Epithelial cell of proximal tubule (primary cell): ENCODE results near the gene TARBP1. TPM values are rescaled to one million over a fixed set of nuclear protein-coding genes. Genes with fewer than 3 reads are reported as not detected.

Source experiments
- DNase-seq: peaks from one replicate; pipeline ENCODE4 v3.0.0-alpha.2; 2011; ENCODE audit warnings: low read depth
- H3K4me3 ChIP-seq: 2 replicates; pipeline ENCODE4 v1.5.1; 2011; ENCODE audit warnings: low read depth, mild to moderate bottlenecking, low read length
- total RNA-seq: library from RNA; depleted of rRNA; stranded (reverse); fragments of >200 nt; gene quantifications from 2 replicates; pipeline ENCODE4 v1.2.3, GENCODE V29; 2015
- TF ChIP-seq, protein P1 (sequence below): conservative IDR thresholded peaks from 2 replicates; pipeline ENCODE4 v1.5.1; 2012; ENCODE audit warnings: low read depth, mild to moderate bottlenecking, low read length

TARBP1 gene
- total RNA-seq, 1 donor from 2014 or later: 31.2 TPM

DNA sequence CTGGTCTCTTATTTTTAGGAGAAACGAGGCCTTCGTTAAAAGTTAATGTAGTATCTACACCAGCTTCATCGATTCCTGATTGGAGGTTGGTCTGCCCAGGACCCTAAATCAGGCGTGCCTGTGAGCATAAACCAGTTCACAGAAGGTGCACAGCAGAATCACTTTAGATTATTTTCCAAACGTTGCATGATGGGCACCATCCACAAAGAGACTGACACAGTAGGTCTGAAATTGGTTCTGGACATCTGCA lies 256 bp upstream of the TARBP1 start:
- H3K4me3 ChIP-seq: peak overlapping the region; percentile 78
- DNase-seq: no peak
- TF ChIP-seq, protein P1, sequence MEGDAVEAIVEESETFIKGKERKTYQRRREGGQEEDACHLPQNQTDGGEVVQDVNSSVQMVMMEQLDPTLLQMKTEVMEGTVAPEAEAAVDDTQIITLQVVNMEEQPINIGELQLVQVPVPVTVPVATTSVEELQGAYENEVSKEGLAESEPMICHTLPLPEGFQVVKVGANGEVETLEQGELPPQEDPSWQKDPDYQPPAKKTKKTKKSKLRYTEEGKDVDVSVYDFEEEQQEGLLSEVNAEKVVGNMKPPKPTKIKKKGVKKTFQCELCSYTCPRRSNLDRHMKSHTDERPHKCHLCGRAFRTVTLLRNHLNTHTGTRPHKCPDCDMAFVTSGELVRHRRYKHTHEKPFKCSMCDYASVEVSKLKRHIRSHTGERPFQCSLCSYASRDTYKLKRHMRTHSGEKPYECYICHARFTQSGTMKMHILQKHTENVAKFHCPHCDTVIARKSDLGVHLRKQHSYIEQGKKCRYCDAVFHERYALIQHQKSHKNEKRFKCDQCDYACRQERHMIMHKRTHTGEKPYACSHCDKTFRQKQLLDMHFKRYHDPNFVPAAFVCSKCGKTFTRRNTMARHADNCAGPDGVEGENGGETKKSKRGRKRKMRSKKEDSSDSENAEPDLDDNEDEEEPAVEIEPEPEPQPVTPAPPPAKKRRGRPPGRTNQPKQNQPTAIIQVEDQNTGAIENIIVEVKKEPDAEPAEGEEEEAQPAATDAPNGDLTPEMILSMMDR: no peak

GRCh38 chr1:234478152-234478480 lies 863 bp downstream of the TARBP1 start:
- TF ChIP-seq, protein P1: no peak
- H3K4me3 ChIP-seq: peak overlapping the region; percentile 78
- DNase-seq: no peak

- TF ChIP-seq, protein P1: no peak
- DNase-seq: no peak
- H3K4me3 ChIP-seq: peak overlapping the region; percentile 78
These were observed 1.4 kb downstream of the TARBP1 start for GRCh38 chr1:234477386-234478151.

DNA sequence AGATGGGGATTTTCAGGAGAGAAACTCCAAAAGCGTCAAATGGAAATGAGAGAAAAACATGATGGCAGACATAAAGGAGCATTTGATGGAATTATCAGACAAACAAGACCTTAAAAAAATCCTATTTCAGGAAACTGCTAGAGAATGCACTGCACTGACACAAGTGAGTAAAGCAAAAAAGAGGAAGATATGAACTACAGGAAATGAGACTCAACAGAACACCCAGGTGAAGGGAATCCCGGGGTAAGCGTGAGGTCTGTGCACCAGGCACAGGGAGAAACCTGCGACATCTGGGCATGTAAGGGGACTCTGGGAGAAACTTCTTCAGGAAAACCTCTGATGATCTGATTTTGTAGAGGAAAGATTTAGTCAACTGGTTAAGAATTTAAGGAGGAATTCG lies 2.8 kb downstream of the TARBP1 start:
- no peak for DNase-seq

DNA sequence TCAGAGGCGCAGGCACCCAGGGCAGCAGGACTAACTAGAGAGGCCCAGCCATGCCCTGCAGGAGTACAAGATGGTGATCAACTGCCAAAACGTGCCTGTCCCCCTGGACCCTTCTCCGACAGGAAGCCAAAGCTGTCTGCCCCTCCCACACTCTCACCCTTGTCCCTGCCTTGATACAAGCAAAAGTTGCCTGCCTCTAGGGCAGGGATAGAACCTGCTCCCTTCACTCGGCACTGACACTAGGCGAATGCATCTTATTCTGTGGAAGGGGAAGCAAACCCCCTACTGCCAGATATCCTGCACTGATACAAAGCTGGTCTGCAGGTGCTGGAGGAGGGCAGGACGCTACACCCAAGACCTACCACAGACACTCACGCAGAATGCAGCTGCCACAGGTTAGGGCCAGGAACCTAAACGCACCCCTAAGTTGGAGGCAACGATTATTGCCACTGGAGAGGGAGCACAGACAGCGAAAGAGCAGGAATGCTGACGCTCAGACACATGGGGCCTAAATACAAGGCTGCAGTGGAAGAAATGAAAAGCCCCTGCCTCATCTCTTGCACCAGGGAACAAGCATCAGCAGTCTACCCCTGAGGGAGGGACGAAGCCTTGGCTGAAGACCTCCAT lies 3.7 kb downstream of the TARBP1 start:
- TF ChIP-seq, protein P1: no peak
- no peak for DNase-seq
- H3K4me3 ChIP-seq: no peak overlapping the region

More for the DNA sequence above, 2.8 kb downstream of the TARBP1 start:
- no peak overlapping the region for H3K4me3 ChIP-seq
- TF ChIP-seq, protein P1: no peak

DNA sequence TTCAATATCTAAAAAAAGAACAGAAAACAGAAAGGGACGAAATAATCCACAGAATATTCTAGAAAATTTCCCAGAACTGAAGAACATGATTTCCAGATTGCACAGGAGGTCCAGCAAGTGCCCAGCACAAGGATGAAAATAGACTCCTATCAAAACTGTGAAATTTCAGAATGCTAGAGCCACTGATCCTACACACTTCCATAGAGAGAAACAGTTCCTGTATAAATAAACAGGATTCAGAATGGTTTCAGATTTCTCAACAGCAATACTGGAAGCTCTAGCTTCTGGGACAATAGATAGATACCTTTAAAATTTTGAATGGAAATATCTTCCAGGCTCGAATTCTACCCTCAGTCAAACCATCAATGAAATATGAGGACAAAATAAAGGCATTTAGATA lies 4.6 kb downstream of the TARBP1 start:
- H3K4me3 ChIP-seq: no peak overlapping the region
- TF ChIP-seq, protein P1: no peak
- DNase-seq: no peak

- no peak overlapping the region for H3K4me3 ChIP-seq
- TF ChIP-seq, protein P1: no peak
- DNase-seq: no peak
These were observed 5.9 kb downstream of the TARBP1 start for GRCh38 chr1:234473118-234473517.
